Fibroblast of lung (primary cell): Measurements from ENCODE around the gene EEF1A2. TPM values are rescaled to one million over a fixed set of nuclear protein-coding genes. Genes with fewer than 3 reads are reported as not detected.

Source experiments
- DNase-seq, 2 donors: peaks; one replicate each; pipeline versions ENCODE4 v3.0.0 to v3.0.0-alpha.2; 2010; ENCODE audit warnings: low read depth in 2 of 2
- H2AFZ ChIP-seq: 2 replicates; pipeline ENCODE4 v1.5.1; 2012; ENCODE audit warnings: low read length, control low read depth, inconsistent platforms
- H3K27ac ChIP-seq: 2 replicates; pipeline ENCODE4 v1.5.1; 2011; ENCODE audit warnings: low read length, control low read depth; ENCODE audit not compliant: insufficient read depth
- H3K27me3 ChIP-seq: 2 replicates; pipeline ENCODE4 v1.5.1; 2011; ENCODE audit warnings: mild to moderate bottlenecking, low read length; ENCODE audit not compliant: control insufficient read depth, insufficient read depth
- H3K36me3 ChIP-seq: 2 replicates; pipeline ENCODE4 v1.5.1; 2011; ENCODE audit warnings: low read length; ENCODE audit not compliant: control insufficient read depth, insufficient read depth
- H3K4me1 ChIP-seq: 2 replicates; pipeline ENCODE4 v1.5.1; 2011; ENCODE audit warnings: low read length; ENCODE audit not compliant: control insufficient read depth, insufficient read depth; ENCODE audit errors: extremely low read depth
- H3K4me2 ChIP-seq: 2 replicates; pipeline ENCODE4 v1.5.1; 2011; ENCODE audit warnings: low read length, control low read depth; ENCODE audit not compliant: insufficient read depth; ENCODE audit errors: extremely low read depth
- H3K4me3 ChIP-seq, 4 experiments: fragments of 200-600 bp in 1 of 4; sonication (generic) in 1 of 4; replicated peaks in 1 of 4; 2 replicates each; pipeline ENCODE4 v1.5.1; 2011 to 2016; ENCODE audit warnings: low read length in 4 of 4, low read depth in 3 of 4, mild to moderate bottlenecking in 3 of 4, control low read depth in 2 of 4, inconsistent platforms in 1 of 4, mixed read lengths in 1 of 4; ENCODE audit not compliant: insufficient read depth in 1 of 4; ENCODE audit errors: control extremely low read depth in 1 of 4
- H3K79me2 ChIP-seq: 2 replicates; pipeline ENCODE4 v1.5.1; 2012; ENCODE audit warnings: mild to moderate bottlenecking, low read length, inconsistent platforms; ENCODE audit not compliant: control insufficient read depth, insufficient read depth
- H3K9ac ChIP-seq: 2 replicates; pipeline ENCODE4 v1.5.1; 2011; ENCODE audit warnings: mild to moderate bottlenecking, low read length, control low read depth; ENCODE audit not compliant: insufficient read depth
- H3K9me3 ChIP-seq: 2 replicates; pipeline ENCODE4 v1.5.1; 2012; ENCODE audit warnings: low read depth, low read length; ENCODE audit not compliant: control insufficient read depth, insufficient read depth
- H4K20me1 ChIP-seq: 2 replicates; pipeline ENCODE4 v1.5.1; 2011; ENCODE audit warnings: low read length; ENCODE audit not compliant: control insufficient read depth, insufficient read depth; ENCODE audit errors: extremely low read depth
- EZH2 ChIP-seq: IDR thresholded peaks from 2 replicates; pipeline ENCODE4 v1.5.1; 2012; ENCODE audit warnings: low read length, control low read depth, mild to moderate bottlenecking; ENCODE audit errors: missing control alignments
- polyA plus RNA-seq, 2 donors: library from polyadenylated mRNA; depleted of rRNA in 1 of 2; stranded (reverse) in 1 of 2; unstranded in 1 of 2; fragments of >200 nt; gene quantifications; 2 replicates each; pipeline ENCODE4 v1.2.1, GENCODE V29; 2011 to 2012; ENCODE audit warnings: missing spikeins in 1 of 2
- total RNA-seq: library from RNA; depleted of rRNA; stranded (reverse); fragments of >200 nt; gene quantifications from 2 replicates; pipeline ENCODE4 v1.2.1, GENCODE V29; 2014
- TF ChIP-seq, protein P1 (sequence below), 2 donors: IDR thresholded peaks in 1 of 2; conservative IDR thresholded peaks in 1 of 2; 1 replicate in 1 of 2; 2 replicates in 1 of 2; pipeline ENCODE4 v1.5.1; 2011 to 2012; ENCODE audit warnings: low read length in 2 of 2, control low read depth in 1 of 2, inconsistent platforms in 1 of 2, low read depth in 1 of 2, mild to moderate bottlenecking in 1 of 2

The EEF1A2 gene
- total and polyA plus RNA-seq, 2 donors (not counting 1 experiment from before 2014, with no cell fraction given), result 0.16 to 1.7 TPM

GRCh38 chr20:63470410-63470809 lies 28.5 kb downstream of the EEF1A2 start:
- no peak for DNase-seq
- H3K27ac ChIP-seq, result no peak overlapping the region
- H4K20me1 ChIP-seq, result no peaks in the 10 kb centered on the region
- no peak overlapping the region for H2AFZ ChIP-seq
- no peaks in the 10 kb centered on the region for H3K4me1 ChIP-seq
- H3K4me2 ChIP-seq, result no peak overlapping the region
- peaks cover 20% of the 10 kb centered on the region for H3K27me3 ChIP-seq
- no peaks in the 10 kb centered on the region for H3K36me3 ChIP-seq
- no peaks in the 10 kb centered on the region for H3K9me3 ChIP-seq
- no peaks in the 10 kb centered on the region for H3K79me2 ChIP-seq
- TF ChIP-seq, protein P1, sequence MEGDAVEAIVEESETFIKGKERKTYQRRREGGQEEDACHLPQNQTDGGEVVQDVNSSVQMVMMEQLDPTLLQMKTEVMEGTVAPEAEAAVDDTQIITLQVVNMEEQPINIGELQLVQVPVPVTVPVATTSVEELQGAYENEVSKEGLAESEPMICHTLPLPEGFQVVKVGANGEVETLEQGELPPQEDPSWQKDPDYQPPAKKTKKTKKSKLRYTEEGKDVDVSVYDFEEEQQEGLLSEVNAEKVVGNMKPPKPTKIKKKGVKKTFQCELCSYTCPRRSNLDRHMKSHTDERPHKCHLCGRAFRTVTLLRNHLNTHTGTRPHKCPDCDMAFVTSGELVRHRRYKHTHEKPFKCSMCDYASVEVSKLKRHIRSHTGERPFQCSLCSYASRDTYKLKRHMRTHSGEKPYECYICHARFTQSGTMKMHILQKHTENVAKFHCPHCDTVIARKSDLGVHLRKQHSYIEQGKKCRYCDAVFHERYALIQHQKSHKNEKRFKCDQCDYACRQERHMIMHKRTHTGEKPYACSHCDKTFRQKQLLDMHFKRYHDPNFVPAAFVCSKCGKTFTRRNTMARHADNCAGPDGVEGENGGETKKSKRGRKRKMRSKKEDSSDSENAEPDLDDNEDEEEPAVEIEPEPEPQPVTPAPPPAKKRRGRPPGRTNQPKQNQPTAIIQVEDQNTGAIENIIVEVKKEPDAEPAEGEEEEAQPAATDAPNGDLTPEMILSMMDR (conservative IDR thresholded peaks at IDR 0.05 in 1 of 2, IDR thresholded peaks at IDR 0.05 in 1 of 2; ENCODE audit: low read depth in 1 of 2, low read length in 2 of 2), result no peak
- TF ChIP-seq EZH2, result no peak
- no peak overlapping the region for H3K9ac ChIP-seq
- H3K4me3 ChIP-seq, result no peak overlapping the region

- Histone ChIP-seq H3K36me3 (no peaks in the 10 kb centered on the region), H3K27ac (no peak overlapping the region), H2AFZ (no peak overlapping the region), H3K4me2 (no peak overlapping the region), H3K27me3 (peaks cover 16% of the 10 kb centered on the region), H4K20me1 (no peaks in the 10 kb centered on the region), H3K9ac (no peak overlapping the region), H3K79me2 (no peaks in the 10 kb centered on the region), H3K4me1 (no peaks in the 10 kb centered on the region), H3K4me3 (no peak overlapping the region), H3K9me3 (no peaks in the 10 kb centered on the region)
- TF ChIP-seq, protein P1 (conservative IDR thresholded peaks at IDR 0.05 in 1 of 2, IDR thresholded peaks at IDR 0.05 in 1 of 2; ENCODE audit: low read depth in 1 of 2, low read length in 2 of 2), result no peak
- DNase-seq, result no peak
Observed at GRCh38 chr20:63469713-63470101, 29.2 kb downstream of the EEF1A2 start.

GRCh38 chr20:63469019-63469712 lies 29.7 kb downstream of the EEF1A2 start:
- no peak for DNase-seq
- Histone ChIP-seq H3K36me3 (no peaks in the 10 kb centered on the region), H3K27me3 (peaks cover 10% of the 10 kb centered on the region), H2AFZ (no peak overlapping the region), H4K20me1 (no peaks in the 10 kb centered on the region), H3K4me3 (no peak overlapping the region), H3K27ac (no peak overlapping the region), H3K4me2 (no peak overlapping the region), H3K79me2 (no peaks in the 10 kb centered on the region), H3K4me1 (no peaks in the 10 kb centered on the region), H3K9me3 (no peaks in the 10 kb centered on the region), H3K9ac (no peak overlapping the region)
- TF ChIP-seq, protein P1 (conservative IDR thresholded peaks at IDR 0.05 in 1 of 2, IDR thresholded peaks at IDR 0.05 in 1 of 2; ENCODE audit: low read depth in 1 of 2, low read length in 2 of 2), result no peak
- no peak for TF ChIP-seq EZH2
